Measurements from ENCODE around the gene REP15. TPM values are rescaled to one million over a fixed set of nuclear protein-coding genes. Genes with fewer than 3 reads are reported as not detected.

Gene REP15
- total and polyA plus RNA-seq, 2 of the 8 experiments (the other 6 are each of a cell fraction or from before 2014, with no cell fraction given) = 0.06 to 0.73 TPM

DNA sequence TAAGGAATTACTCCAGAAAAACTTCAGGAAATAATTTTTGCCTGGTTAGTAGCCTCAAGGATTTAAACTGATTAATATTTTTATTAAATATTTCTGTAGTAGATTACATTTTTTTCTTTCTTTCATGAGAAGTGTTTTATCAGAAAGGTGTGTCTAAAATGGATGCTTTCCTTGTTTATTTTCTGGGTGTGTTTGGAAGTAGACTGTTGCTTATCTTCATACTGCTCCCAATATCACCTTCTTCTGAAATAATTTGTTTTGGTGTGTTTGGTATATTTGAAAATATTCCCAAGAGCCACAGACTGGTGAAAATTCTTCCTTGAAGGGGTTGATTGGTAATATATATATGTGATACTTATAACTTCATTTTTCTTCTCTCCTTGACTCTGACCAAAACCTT, 10.1 kb upstream of the REP15 start (continued):
- TF ChIP-seq ZNF274 (IDR thresholded peaks at IDR 0.05; ENCODE audit: borderline replicate concordance, extremely low read depth, low read length) (no peak), HDAC6 (IDR thresholded peaks at IDR 0.05; ENCODE audit: low read depth, low read length) (no peak), RFX5 (IDR thresholded peaks at IDR 0.05; ENCODE audit: borderline replicate concordance, low read depth, low read length) (no peak), RXRA (IDR thresholded peaks at IDR 0.05; ENCODE audit: insufficient read depth, low read depth, low read length) (no peak), SIN3A (conservative IDR thresholded peaks at IDR 0.05 in 1 of 2, IDR thresholded peaks at IDR 0.05 in 1 of 2; ENCODE audit: low read depth in 1 of 2, low read length in 2 of 2) (no peak), CEBPB (IDR thresholded peaks at IDR 0.05; ENCODE audit: low read depth, low read length) (no peak), SIX5 (IDR thresholded peaks at IDR 0.05; ENCODE audit: low read depth, low read length) (no peak), SUZ12 (IDR thresholded peaks at IDR 0.05; ENCODE audit: low read length) (no peak), YY1 (IDR thresholded peaks at IDR 0.05; ENCODE audit: low read depth, low read length) (no peak), KDM4A (IDR thresholded peaks at IDR 0.05; ENCODE audit: low read depth, low read length, severe bottlenecking) (no peak), EP300 (IDR thresholded peaks at IDR 0.05; ENCODE audit: borderline replicate concordance in 1 of 2, low read depth in 2 of 2, low read length in 2 of 2) (no peak), ASH2L (IDR thresholded peaks at IDR 0.05; ENCODE audit: low read length) (no peak), KDM1A (IDR thresholded peaks at IDR 0.05; ENCODE audit: borderline replicate concordance, low read length) (no peak), POLR2AphosphoS5 (IDR thresholded peaks at IDR 0.05; ENCODE audit: low read depth, low read length) (no peak), TAF7 (optimal IDR thresholded peaks at IDR 0.05; ENCODE audit: borderline replicate concordance, low read depth, low read length) (no peak), CHD1 (IDR thresholded peaks at IDR 0.05; ENCODE audit: low read depth, low read length) (no peak), NANOG (IDR thresholded peaks at IDR 0.05; ENCODE audit: insufficient read depth, low read depth, low read length, poor library complexity, severe bottlenecking) (no peak)
- TF ChIP-seq, protein P1, sequence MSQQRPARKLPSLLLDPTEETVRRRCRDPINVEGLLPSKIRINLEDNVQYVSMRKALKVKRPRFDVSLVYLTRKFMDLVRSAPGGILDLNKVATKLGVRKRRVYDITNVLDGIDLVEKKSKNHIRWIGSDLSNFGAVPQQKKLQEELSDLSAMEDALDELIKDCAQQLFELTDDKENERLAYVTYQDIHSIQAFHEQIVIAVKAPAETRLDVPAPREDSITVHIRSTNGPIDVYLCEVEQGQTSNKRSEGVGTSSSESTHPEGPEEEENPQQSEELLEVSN (IDR thresholded peaks at IDR 0.05) = no peak
